Fibroblast of lung (primary cell): ENCODE results near the gene CNR2.

Experiments used
- EZH2 ChIP-seq: IDR thresholded peaks from 2 replicates; pipeline ENCODE4 v1.5.1; 2012; ENCODE audit warnings: low read length, control low read depth, mild to moderate bottlenecking; ENCODE audit errors: missing control alignments
- TF ChIP-seq, protein P1 (sequence below), 2 donors: IDR thresholded peaks in 1 of 2; conservative IDR thresholded peaks in 1 of 2; 1 replicate in 1 of 2; 2 replicates in 1 of 2; pipeline ENCODE4 v1.5.1; 2011 to 2012; ENCODE audit warnings: low read length in 2 of 2, control low read depth in 1 of 2, inconsistent platforms in 1 of 2, low read depth in 1 of 2, mild to moderate bottlenecking in 1 of 2

DNA sequence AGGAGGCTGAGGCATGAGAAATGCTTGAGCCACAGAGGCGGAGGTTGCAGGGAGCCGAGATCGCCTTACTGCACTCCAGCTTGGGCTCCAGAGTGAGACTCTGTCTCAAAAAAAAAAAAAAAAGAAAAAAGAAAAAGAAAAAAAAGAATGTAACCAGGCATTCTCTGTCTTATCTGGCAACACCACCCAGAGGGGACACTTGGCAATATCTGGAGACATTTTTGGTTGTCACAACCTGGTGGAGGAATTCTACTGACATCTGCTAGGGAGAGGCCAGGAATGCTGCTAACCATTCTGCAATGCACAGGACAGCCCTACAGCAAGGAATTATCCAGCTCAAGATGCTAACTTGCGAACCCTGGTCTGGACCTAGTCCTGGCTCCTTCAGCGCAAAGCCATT, 2.3 kb upstream of the CNR2 start:
- TF ChIP-seq EZH2: no peak
- TF ChIP-seq, protein P1, sequence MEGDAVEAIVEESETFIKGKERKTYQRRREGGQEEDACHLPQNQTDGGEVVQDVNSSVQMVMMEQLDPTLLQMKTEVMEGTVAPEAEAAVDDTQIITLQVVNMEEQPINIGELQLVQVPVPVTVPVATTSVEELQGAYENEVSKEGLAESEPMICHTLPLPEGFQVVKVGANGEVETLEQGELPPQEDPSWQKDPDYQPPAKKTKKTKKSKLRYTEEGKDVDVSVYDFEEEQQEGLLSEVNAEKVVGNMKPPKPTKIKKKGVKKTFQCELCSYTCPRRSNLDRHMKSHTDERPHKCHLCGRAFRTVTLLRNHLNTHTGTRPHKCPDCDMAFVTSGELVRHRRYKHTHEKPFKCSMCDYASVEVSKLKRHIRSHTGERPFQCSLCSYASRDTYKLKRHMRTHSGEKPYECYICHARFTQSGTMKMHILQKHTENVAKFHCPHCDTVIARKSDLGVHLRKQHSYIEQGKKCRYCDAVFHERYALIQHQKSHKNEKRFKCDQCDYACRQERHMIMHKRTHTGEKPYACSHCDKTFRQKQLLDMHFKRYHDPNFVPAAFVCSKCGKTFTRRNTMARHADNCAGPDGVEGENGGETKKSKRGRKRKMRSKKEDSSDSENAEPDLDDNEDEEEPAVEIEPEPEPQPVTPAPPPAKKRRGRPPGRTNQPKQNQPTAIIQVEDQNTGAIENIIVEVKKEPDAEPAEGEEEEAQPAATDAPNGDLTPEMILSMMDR (conservative IDR thresholded peaks at IDR 0.05 in 1 of 2, IDR thresholded peaks at IDR 0.05 in 1 of 2; ENCODE audit: low read depth in 1 of 2, low read length in 2 of 2): no peak
